IPS-20b (cell line): ENCODE measurements around the gene KRT84.

ENCODE experiments used
- H3K27ac ChIP-seq: one replicate; pipeline ENCODE4 v1.5.1; 2013; ENCODE audit warnings: low read length
- H3K27me3 ChIP-seq: 2 replicates; pipeline ENCODE4 v1.6.1; 2013; ENCODE audit warnings: mild to moderate bottlenecking, low read length, inconsistent platforms; ENCODE audit not compliant: insufficient read depth
- H3K36me3 ChIP-seq: 2 replicates; pipeline ENCODE4 v1.6.1; 2013; ENCODE audit warnings: low read depth, mild to moderate bottlenecking, inconsistent platforms, low read length, moderate library complexity; ENCODE audit not compliant: insufficient read depth
- H3K4me1 ChIP-seq: 2 replicates; pipeline ENCODE4 v1.6.1; 2013; ENCODE audit warnings: mild to moderate bottlenecking, control low read depth, inconsistent platforms, low read length, moderate library complexity; ENCODE audit not compliant: insufficient read depth
- H3K4me3 ChIP-seq: 2 replicates; pipeline ENCODE4 v1.5.1; 2013; ENCODE audit warnings: mild to moderate bottlenecking, low read length, inconsistent platforms
- H3K9ac ChIP-seq: 2 replicates; pipeline ENCODE4 v1.6.1; 2013; ENCODE audit warnings: low read depth, mild to moderate bottlenecking, inconsistent platforms, low read length, moderate library complexity
- H3K9me3 ChIP-seq: 2 replicates; pipeline ENCODE4 v1.6.1; 2013; ENCODE audit warnings: mild to moderate bottlenecking, low read depth, low read length, inconsistent platforms; ENCODE audit not compliant: insufficient read depth

The KRT84 gene

DNA sequence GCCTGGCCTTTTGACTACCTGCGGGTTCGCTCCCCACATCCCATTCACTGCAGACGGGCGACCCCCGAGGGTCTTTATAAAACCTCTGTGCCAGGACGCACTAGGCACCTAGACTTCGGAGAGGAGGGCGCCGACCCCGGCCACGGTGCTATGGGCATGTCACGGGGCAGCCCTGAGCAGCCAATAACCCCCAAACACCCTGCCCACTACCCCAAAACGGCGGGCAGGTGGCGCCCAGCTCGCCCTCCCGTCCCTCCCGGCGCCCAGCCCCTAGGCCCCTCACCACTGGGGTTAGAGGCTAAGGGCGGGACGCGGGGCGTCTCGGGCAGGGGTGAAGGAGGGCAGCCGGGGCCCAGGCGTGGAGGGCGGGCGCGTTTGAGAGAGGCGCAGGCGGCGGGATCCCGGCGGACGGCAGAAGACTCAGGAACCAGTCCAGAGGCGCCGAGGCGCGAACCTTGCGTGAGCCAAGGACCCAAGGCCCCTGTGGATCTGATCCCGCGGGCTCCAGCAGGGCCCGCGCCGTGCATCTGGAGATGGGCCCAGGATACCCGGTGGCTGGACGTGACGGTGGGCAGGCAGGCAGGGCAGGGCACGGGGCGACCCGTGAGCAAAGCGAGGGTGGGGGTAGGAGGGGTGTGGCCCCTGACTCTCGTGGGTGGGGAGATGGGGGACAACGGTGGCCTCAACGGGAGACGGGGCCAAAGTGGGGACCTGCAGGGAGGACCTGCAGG, 29.3 kb downstream of the KRT84 start:
- Histone ChIP-seq H3K4me1 (no peaks in the 10 kb centered on the region; the same call in 1 of the 2 replicates), H3K27me3 (peaks cover 6% of the 10 kb centered on the region; the same call in 1 of the 2 replicates)

DNA sequence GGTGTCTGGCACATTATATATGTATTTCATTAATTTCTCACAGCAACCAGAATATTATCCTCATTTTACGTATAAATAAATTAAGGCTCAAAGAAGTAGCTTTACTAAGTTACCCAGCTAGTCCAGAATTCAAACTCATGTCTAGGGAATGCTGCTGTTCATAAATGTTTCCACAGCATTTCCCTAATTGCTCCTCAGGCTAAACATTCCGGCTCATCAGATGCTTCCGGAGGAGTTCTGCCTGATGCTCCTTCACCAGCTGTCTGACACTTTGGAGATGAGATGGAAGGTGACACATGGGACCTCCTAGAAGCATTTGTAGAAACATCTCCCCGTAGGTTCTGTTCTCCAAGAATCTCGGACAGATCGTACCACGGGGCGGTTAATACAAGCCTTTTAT, 30.3 kb downstream of the KRT84 start:
- no peak overlapping the region for H3K27ac ChIP-seq
- no peak overlapping the region for H3K4me3 ChIP-seq
- no peak overlapping the region for H3K9ac ChIP-seq
- no peaks in the 10 kb centered on the region for H3K9me3 ChIP-seq
- H3K36me3 ChIP-seq: no peaks in the 10 kb centered on the region
- H3K4me1 ChIP-seq: no peaks in the 10 kb centered on the region; the same call in 1 of the 2 replicates
- H3K27me3 ChIP-seq: peaks cover 6% of the 10 kb centered on the region; the same call in 1 of the 2 replicates

More for the DNA sequence above, 29.3 kb downstream of the KRT84 start:
- Histone ChIP-seq H3K9ac (no peak overlapping the region), H3K4me3 (no peak overlapping the region), H3K27ac (no peak overlapping the region), H3K9me3 (no peaks in the 10 kb centered on the region), H3K36me3 (no peaks in the 10 kb centered on the region)

DNA sequence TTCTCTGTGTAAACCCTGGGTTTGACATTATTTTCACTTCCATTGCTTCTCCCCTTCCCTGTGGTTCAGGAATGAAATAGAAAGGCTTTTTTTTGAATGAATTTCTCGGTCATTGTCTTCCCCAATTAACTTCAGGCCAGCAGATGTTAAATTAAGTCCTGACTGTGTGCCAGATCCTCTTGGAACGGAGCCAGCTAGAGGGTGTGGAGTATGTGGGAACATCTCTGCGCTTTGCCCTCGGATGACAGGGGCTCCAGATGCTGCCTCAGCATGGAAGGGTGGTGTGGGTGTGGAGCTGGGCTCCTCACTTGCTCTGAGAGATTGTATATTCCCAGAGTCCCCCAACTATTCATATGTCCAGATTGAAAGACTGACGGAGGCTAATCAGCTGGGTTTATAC, 31.3 kb downstream of the KRT84 start:
- no peaks in the 10 kb centered on the region; the same call in 1 of the 2 replicates for H3K4me1 ChIP-seq
- H3K9ac ChIP-seq: no peak overlapping the region
- no peaks in the 10 kb centered on the region for H3K36me3 ChIP-seq
- H3K4me3 ChIP-seq: no peak overlapping the region
- H3K27me3 ChIP-seq: peaks cover 6% of the 10 kb centered on the region; the same call in 1 of the 2 replicates
- no peak overlapping the region for H3K27ac ChIP-seq
- H3K9me3 ChIP-seq: no peaks in the 10 kb centered on the region

DNA sequence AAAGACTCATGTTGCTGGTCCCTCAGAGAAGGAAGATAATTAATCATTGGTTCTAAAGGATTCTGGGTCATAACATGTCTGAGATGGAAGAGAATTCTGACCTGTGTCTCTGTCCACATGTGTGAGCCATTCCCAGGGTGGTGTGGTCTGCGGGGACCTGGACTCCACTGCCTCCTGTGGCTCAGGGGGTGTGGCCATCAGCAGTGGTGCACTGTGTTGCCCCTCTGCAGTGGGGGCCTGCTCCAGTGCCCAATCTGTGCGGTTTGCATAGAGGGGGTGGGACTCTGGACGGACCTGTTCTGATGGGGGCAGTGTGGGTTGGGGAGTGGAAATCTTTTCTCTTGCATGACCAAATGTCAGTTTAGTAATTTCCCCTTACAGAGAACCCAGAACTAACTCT, 31.7 kb downstream of the KRT84 start:
- Histone ChIP-seq H3K27ac (no peak overlapping the region), H3K9me3 (no peaks in the 10 kb centered on the region), H3K4me3 (no peak overlapping the region), H3K36me3 (no peaks in the 10 kb centered on the region), H3K4me1 (no peaks in the 10 kb centered on the region; the same call in 1 of the 2 replicates), H3K27me3 (peaks cover 6% of the 10 kb centered on the region; the same call in 1 of the 2 replicates), H3K9ac (no peak overlapping the region)

DNA sequence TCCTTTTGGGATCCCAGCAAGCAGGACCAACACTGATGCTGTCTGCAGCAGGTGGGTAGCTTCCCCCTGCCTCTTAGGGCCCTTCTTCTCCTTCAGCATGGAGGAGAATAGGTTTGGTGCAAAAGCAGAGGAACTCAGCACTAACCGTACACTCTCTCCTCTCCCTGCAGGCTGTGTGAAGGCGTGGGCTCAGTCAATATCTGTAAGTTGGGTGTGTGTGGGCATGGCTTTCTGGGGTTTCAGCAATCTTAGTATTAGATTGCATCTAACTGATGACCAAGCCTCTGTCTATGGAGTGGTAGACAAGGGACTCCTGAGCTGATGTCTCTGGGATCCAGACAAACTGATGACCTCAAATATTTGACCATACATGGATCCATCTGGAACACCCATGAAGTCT, 32.5 kb downstream of the KRT84 start:
- no peaks in the 10 kb centered on the region for H3K9me3 ChIP-seq
- no peaks in the 10 kb centered on the region; the same call in 1 of the 2 replicates for H3K4me1 ChIP-seq
- H3K4me3 ChIP-seq: no peak overlapping the region
- H3K27ac ChIP-seq: no peak overlapping the region
- no peak overlapping the region for H3K9ac ChIP-seq
- H3K36me3 ChIP-seq: no peaks in the 10 kb centered on the region
- H3K27me3 ChIP-seq: peaks cover 6% of the 10 kb centered on the region; the same call in 1 of the 2 replicates

DNA sequence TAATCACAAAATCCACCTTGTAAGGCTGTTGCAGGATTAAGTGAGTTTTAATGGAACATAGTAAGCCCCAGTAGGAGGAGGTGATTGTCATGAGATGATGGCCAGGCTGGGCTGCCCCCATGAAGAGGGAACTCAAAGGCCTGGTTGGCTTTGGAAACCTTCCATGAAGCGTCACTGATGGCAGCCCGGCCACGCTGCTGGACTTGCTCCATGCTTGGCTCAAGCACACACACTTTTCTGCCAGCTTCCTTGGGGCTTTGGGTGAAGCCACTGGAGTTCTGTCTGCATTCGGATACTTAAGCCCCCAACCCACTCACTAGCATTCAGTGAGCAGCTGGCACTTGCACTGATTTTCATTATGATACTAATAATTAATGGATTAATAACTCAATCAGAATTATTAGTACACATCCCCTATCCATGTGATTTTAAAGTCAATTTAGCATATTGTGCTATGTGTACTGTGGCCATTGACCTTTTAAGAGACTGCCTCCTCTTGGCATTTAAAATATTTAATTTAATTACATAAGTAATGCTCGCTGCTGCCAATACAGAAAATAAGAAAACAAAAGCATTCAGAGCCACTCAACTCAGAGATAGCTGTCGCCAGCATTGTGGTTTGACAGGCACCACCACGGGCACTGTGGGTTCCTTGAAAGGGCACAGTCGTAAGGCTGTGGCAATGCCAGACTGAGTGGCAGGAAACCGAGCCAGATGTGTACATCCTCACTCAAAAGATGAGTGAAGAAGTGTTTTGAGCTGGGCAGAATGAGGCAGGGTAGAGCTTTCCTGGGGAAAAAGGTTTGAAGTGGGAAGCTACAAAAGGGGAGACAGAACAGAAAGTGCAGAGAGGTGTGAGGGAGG, 34.0 kb downstream of the KRT84 start:
- H3K4me3 ChIP-seq: no peak overlapping the region
- H3K36me3 ChIP-seq: no peaks in the 10 kb centered on the region
- no peaks in the 10 kb centered on the region for H3K9me3 ChIP-seq
- peaks cover 6% of the 10 kb centered on the region; the same call in 1 of the 2 replicates for H3K27me3 ChIP-seq
- H3K27ac ChIP-seq: no peak overlapping the region
- no peak overlapping the region for H3K9ac ChIP-seq
- H3K4me1 ChIP-seq: no peaks in the 10 kb centered on the region; the same call in 1 of the 2 replicates

DNA sequence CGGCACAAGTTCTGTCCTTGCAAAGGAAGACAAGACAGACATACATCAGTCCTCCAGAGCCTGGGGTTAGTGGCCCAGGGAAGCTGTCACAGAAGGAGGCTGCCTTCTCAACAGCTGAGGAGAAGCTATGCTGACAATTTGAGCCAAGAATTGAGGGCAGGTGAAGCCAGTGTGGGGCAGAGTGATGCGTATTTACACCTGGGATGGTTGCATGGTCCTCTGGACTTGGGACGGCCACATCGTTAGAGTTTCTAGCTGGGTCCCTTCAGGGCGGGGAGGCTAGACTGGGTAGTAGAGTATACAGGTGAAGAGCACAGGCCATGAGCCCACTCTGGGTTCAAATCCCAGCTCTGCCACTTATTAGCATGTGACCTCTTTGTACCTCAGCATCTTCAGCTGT, 34.7 kb downstream of the KRT84 start:
- H3K27me3 ChIP-seq: peaks cover 6% of the 10 kb centered on the region; the same call in 1 of the 2 replicates
- H3K4me1 ChIP-seq: no peaks in the 10 kb centered on the region; the same call in none of the 2 replicates
- no peak overlapping the region for H3K4me3 ChIP-seq

DNA sequence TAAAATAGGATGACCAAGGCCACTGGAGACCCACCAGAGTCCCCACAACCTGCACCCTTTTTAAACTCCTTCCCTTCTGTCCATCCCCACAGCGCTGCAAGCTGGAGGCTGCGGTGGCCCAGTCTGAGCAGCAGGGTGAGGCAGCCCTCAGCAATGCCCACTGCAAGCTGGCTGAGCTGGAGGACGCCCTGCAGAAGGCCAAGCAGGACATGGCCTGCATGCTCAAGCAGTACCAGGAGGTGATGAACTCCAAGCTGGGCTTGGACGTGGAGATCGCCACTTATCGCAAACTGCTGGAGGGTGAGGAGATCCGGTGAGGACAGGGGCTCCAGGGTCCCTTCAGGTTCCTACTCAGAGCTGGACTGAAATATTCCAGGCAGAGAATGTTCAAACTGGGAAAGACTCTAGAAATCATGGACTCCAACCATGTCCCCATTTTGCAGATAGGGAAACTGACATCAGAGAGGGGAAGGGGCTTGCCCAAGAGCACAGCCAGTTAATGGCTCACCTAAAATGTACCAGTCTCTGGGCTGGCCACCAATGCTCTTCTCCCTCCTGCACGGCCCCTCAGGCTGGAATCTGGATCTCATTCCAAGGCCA, 35.3 kb downstream of the KRT84 start:
- no peak overlapping the region for H3K9ac ChIP-seq
- no peaks in the 10 kb centered on the region; the same call in none of the 2 replicates for H3K4me1 ChIP-seq
- no peak overlapping the region for H3K4me3 ChIP-seq
- H3K27me3 ChIP-seq: peaks cover 6% of the 10 kb centered on the region; the same call in 1 of the 2 replicates
- H3K9me3 ChIP-seq: no peaks in the 10 kb centered on the region
- H3K36me3 ChIP-seq: no peaks in the 10 kb centered on the region
- no peak overlapping the region for H3K27ac ChIP-seq

More for the DNA sequence above, 34.7 kb downstream of the KRT84 start:
- no peak overlapping the region for H3K9ac ChIP-seq
- H3K36me3 ChIP-seq: no peaks in the 10 kb centered on the region
- no peaks in the 10 kb centered on the region for H3K9me3 ChIP-seq
- no peak overlapping the region for H3K27ac ChIP-seq

DNA sequence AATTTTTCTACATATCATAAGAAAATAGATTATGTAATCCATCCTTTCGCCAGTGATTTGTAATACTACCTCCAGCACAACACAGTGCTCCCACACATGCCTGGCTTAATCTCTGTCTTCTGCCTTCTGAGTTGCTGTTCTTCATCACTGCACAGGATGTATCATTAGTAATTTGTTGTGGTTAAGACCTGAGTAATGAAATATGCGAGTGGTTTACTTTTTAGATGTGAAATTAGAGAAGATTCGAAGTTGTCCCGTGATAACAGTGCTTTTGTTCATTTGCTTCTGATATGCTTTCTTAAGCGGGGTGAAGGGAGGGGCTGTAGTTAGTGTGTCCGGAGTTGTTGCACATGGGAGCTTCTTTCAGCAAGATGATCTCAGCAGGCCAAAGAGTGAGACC, 36.3 kb downstream of the KRT84 start:
- H3K4me1 ChIP-seq: no peaks in the 10 kb centered on the region; the same call in 1 of the 2 replicates
- H3K27ac ChIP-seq: no peak overlapping the region
- H3K9me3 ChIP-seq: no peaks in the 10 kb centered on the region
- H3K4me3 ChIP-seq: no peak overlapping the region
- H3K27me3 ChIP-seq: peaks cover 6% of the 10 kb centered on the region; the same call in 1 of the 2 replicates
- H3K9ac ChIP-seq: no peak overlapping the region
- H3K36me3 ChIP-seq: no peaks in the 10 kb centered on the region

DNA sequence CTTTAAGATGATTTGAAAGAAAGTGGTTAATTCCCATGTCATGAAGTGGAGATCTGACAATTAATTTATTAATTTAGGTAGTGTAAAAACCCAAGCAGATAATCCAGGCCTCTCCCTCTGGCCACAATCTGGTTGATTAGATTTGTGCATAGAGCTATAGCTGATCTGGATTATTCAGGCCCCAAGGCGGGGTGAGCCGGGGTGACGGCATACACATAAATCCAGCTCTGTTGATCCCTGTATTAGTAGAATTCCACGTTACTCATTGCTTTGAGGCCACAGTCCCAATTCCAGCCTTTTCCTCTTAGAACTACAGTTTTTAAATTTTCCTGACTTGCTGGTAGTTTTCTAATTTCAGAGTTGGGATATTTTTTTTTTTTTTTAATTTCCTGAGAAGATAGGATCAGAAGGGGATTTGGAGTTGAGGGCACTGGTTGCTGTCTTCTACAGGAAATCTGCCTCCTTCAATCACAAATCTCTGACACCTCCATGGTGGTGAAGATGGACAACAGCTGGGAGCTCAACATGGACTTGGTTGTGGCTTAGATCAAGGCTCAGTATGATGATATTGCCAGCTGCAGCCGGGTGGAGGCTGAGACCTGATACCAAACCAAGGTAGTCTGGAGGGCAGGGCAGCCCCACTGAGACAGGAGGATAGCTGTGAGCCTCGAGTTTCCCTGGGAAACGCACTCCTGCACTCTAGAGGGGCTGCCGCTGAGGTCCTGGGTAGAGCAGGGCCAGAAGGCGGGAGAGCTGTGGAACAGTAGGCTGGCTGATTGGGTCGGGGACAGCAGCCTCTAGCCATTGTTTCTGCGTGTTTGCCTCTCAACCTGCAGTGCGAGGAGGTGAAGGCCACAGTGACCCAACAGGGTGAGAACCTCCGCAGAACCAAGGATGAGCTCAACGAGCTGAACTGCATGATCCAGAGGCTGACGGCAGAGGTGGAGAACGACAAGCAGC, 37.6 kb downstream of the KRT84 start:
- no peaks in the 10 kb centered on the region; the same call in 1 of the 2 replicates for H3K9me3 ChIP-seq
- no peaks in the 10 kb centered on the region; the same call in 1 of the 2 replicates for H3K27me3 ChIP-seq
- H3K4me3 ChIP-seq: no peak overlapping the region
- no peak overlapping the region for H3K9ac ChIP-seq
- no peaks in the 10 kb centered on the region for H3K36me3 ChIP-seq
- no peak overlapping the region for H3K27ac ChIP-seq
- no peaks in the 10 kb centered on the region; the same call in 1 of the 2 replicates for H3K4me1 ChIP-seq
